Renal cortex interstitium (tissue), 11 donors: ENCODE measurements around the gene MT1B. TPM values are rescaled to one million over a fixed set of nuclear protein-coding genes. Genes with fewer than 3 reads are reported as not detected.
"Not testable (repeated sequence)": the region's sequence is repeated elsewhere in the genome, so short reads cannot be mapped to it uniquely, and the experiment has no call there.

Experiments
- DNase-seq, 11 donors: peaks; one replicate each; pipeline ENCODE4 v3.0.0-alpha.2; 2013; ENCODE audit warnings: low read depth in 9 of 11, low spot score in 4 of 11; ENCODE audit errors: extremely low read depth in 1 of 11
- polyA plus RNA-seq, 3 donors: library from polyadenylated mRNA; unstranded; fragments of 120-200 nt; gene quantifications; one replicate each; pipeline ENCODE4 v1.2.1, GENCODE V29; 2013; ENCODE audit not compliant: insufficient read length in 3 of 3

MT1B gene
- polyA plus RNA-seq, 3 donors: not detected

- no peak for DNase-seq
Measured at GRCh38 chr16:56658327-56658875, 6.7 kb downstream of the MT1B start.

DNA sequence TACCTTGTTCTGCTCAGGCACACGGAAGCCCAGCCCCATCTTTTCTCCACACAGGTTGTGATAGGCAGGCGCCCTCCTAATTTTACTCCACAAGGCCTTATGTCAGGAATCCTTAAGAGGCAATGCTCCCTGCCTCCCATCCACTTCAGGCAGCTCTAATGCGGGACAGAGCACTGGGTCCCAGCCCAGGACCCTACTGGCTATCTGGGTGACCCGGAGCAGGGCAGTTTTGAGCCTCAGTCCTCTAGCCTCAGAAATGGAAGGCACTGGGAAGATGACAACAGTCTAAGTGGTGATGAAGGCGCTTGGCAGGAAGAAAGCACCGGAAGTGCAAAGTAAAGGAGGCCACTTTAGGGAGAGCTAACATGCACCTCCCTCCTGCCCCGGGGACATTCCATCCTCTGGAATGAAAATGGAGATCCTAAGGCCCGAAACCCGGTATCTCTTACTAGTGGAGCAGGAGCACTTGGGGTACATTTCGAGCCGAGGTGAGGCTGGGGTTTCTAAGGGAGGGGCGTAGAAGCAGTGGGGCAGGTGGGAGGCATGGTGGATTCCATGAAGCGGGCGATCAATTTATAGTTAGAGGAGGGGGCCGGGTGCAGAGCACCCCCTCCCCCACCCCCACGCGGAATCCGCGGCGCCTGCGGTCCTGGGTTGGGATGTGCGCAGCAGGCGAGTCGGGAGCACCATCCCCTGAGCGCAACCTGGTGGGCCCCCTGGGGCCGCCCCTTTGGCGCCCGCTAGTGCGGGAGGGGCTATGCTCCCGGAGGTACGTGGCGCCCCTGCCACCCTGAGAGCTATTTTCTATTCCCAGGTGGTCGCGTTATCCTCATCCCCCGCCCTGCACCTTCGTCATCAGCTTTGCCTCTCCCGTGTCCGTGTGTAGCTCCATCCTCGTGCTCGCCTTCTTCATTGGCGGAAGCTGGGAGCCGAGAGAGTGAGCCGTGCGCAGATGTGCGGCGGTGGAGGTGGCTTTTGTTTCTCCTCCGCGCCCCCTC is 11.0 kb downstream of the MT1B start:
- no peak for DNase-seq

GRCh38 chr16:56664506-56664905 is 12.8 kb downstream of the MT1B start:
- no peak for DNase-seq

DNA sequence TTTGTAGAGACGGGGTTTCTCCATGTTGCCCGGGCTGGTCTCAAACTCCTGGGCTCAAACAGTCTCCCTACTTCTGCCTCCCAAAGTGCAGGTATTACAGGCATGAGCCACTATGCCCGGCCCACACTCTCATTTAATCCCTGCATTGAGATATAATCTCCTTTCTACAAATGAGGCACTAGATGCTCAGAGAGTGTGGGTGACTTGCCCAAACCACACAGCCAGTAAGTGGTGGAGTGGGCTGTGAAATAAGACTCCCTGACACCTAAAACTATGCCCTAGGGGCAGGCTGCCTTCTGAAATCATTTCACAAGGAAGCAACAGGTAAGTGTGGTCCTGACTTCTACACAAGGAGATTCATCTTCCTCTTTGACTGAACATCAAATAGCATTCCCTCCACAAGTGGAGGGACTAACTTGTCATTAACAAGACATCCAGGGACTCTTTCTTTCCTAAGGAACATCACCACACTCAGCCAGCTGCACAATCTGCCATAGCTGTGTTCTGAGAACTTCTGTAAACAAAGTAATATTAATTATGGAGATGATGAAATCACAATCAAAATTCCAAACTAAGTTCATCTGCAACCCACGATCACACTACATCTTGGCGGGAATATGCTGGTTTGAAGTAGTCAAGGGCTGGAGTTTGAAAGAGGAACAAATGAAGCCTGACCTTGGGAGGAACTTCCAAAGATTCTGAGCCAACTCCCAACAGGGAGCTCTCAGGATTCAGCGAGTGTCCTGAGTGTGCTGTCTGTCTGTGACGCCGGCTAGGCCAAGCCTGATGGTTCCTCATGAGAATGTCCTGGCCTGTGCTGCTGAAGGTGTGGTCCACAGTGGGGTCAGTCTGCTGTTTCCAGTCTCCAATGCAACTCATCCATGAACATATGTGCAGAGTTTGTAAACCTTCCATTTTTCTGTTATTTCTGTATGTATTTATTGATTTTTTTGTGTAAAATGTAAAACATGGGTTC is 13.9 kb downstream of the MT1B start:
- DNase-seq: not testable (repeated sequence)

GRCh38 chr16:56667581-56668571 is 16.2 kb downstream of the MT1B start, which contains the start of gene MT1G:
Gene MT1G, minus strand, starts transcription at chr16:56668065. Its CDS starts 72 bp downstream, at chr16:56667993.
- no peak for DNase-seq

GRCh38 chr16:56669005-56669839 is 17.5 kb downstream of the MT1B start, which contains the start of gene MT1H:
Gene MT1H, plus strand, starts transcription at chr16:56669814. Its CDS starts 71 bp downstream, at chr16:56669885.
- DNase-seq: no peak

GRCh38 chr16:56669840-56670619 is 18.3 kb downstream of the MT1B start:
- no peak for DNase-seq

- no peak for DNase-seq
Measured at GRCh38 chr16:56670620-56670934, 18.9 kb downstream of the MT1B start.

- DNase-seq: not testable (repeated sequence)
Measured at GRCh38 chr16:56671691-56672090, 20.0 kb downstream of the MT1B start.

GRCh38 chr16:56672171-56672570 is 20.5 kb downstream of the MT1B start:
- not testable (repeated sequence) for DNase-seq

DNA sequence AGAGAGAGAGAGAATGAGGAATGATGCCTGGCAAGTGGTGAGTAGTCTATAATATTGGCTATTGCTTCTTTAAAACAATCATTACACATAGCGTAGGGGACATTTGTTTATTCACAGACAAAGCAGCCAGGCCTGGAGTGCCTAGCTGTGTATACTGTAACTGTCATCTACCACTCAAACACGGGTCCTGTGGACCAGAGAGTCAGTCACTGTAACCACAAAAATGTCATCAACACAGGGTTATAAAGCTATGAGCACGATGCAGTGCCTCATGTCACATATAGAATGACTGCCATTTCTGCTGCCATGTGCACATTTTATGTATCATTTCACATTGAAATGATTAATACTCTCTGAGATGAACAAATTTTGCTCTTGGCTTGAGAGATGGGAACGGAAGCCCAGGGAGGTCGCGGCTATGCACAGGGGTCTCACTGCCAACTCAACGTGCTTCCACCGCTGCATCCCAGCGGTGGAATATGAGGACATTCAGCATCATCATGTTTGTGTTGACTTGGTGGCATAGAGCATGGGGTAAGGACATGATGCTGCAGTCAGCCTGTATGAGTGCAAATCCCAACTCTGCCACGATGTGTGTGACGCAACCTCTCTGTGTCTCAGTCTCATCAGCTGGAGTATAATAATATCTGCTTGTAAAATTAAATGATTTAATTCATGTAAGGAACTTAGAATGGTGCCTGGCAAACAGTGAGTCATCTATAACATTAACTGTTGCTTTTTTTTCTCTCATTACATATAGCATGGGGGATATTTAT is 21.3 kb downstream of the MT1B start:
- no peak for DNase-seq

- DNase-seq: no peak
Measured at GRCh38 chr16:56673921-56674320, 22.2 kb downstream of the MT1B start.

GRCh38 chr16:56674570-56674969 is 22.9 kb downstream of the MT1B start:
- not testable (repeated sequence) for DNase-seq

GRCh38 chr16:56675685-56676210 is 24.1 kb downstream of the MT1B start:
- no peak for DNase-seq

DNA sequence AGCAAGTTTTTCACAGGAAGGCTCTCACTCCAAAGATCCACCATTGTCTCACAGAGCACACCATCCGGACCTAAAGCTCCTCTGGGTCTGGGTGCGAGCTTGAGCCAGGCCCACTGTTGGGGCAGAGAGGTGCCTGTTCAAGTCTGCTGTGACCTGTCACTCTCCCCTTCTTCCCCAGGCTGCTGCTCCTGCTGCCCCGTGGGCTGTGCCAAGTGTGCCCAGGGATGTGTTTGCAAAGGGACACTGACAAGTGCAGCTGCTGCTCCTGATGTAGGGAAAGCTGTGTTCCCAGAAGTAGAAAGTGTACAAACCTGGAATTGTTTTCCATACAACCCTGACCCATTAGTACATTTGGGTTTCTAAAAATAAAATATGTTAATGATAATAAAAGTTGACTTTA is 25.8 kb downstream of the MT1B start:
- no peak for DNase-seq
